Breast epithelium (tissue), 3 donors: ENCODE measurements around the gene LRRD1.

Experiments used
- CTCF ChIP-seq, 3 donors: fragments of 450-650 bp; IDR thresholded peaks; one replicate each; pipeline ENCODE4 v1.5.1; 2016 to 2017; ENCODE audit warnings: antibody characterized with exemption in 3 of 3, mild to moderate bottlenecking in 3 of 3, moderate library complexity in 3 of 3
- POLR2A ChIP-seq: fragments of 450-650 bp; IDR thresholded peaks from one replicate; pipeline ENCODE4 v1.6.1; 2016; ENCODE audit warnings: antibody characterized with exemption, mild to moderate bottlenecking, moderate library complexity
- POLR2AphosphoS5 ChIP-seq, 3 donors: sonication (generic); formaldehyde crosslinking; IDR thresholded peaks; one replicate each; pipeline ENCODE4 v1.6.1; 2017; ENCODE audit warnings: antibody characterized with exemption in 3 of 3

- TF ChIP-seq CTCF (IDR thresholded peaks at IDR 0.05) = no peak
- TF ChIP-seq POLR2AphosphoS5 (IDR thresholded peaks at IDR 0.05) = no peak
- TF ChIP-seq POLR2A = no peak
These were observed 29.2 kb downstream of the LRRD1 start for GRCh38 chr7:92149736-92150239.
